Endodermal cell (in vitro differentiated cells): Measurements from ENCODE around the gene PCDHGB7. TPM values are rescaled to one million over a fixed set of nuclear protein-coding genes. Genes with fewer than 3 reads are reported as not detected.
A peak's percentile ranks its signal among the peaks of the same experiment; 100 is the strongest.

ENCODE experiments used
- DNase-seq: peaks from one replicate; pipeline ENCODE4 v3.0.0-alpha.2; 2017
- H3K27ac ChIP-seq: 2 replicates; pipeline ENCODE4 v1.5.1; 2013; ENCODE audit warnings: mild to moderate bottlenecking, low read depth, low read length, moderate library complexity
- H3K27me3 ChIP-seq: 2 replicates; pipeline ENCODE4 v1.6.1; 2013; ENCODE audit warnings: mild to moderate bottlenecking, low read length, moderate library complexity; ENCODE audit not compliant: insufficient read depth, control insufficient read depth, poor library complexity, severe bottlenecking
- H3K36me3 ChIP-seq: 2 replicates; pipeline ENCODE4 v1.7.0; 2013; ENCODE audit warnings: mild to moderate bottlenecking, low read length, moderate library complexity; ENCODE audit not compliant: control insufficient read depth, insufficient read depth
- H3K4me1 ChIP-seq: one replicate; pipeline ENCODE4 v1.7.0; 2013; ENCODE audit warnings: low read length; ENCODE audit not compliant: control insufficient read depth, insufficient read depth
- H3K4me3 ChIP-seq: 2 replicates; pipeline ENCODE4 v1.5.1; 2013; ENCODE audit warnings: mild to moderate bottlenecking, low read length, moderate library complexity
- H3K9ac ChIP-seq: 2 replicates; pipeline ENCODE4 v1.6.1; 2013; ENCODE audit warnings: mild to moderate bottlenecking, low read length, moderate library complexity; ENCODE audit not compliant: poor library complexity, severe bottlenecking; ENCODE audit errors: extremely low read depth
- H3K9me3 ChIP-seq: 2 replicates; pipeline ENCODE4 v1.6.1; 2013; ENCODE audit warnings: mild to moderate bottlenecking, low read length, moderate library complexity; ENCODE audit not compliant: control insufficient read depth
- H3K27ac Mint-ChIP-seq: 2 replicates; pipeline ENCODE4 v1.8.0; 2020; ENCODE audit warnings: mixed read lengths
- H3K27me3 Mint-ChIP-seq: 2 replicates; pipeline ENCODE4 v1.8.0; 2021; ENCODE audit warnings: mild to moderate bottlenecking, mixed read lengths; ENCODE audit not compliant: insufficient read depth
- H3K36me3 Mint-ChIP-seq: 2 replicates; pipeline ENCODE4 v1.8.0; 2020; ENCODE audit warnings: low read depth, mixed read lengths
- H3K4me1 Mint-ChIP-seq: 2 replicates; pipeline ENCODE4 v1.8.0; 2020; ENCODE audit warnings: mixed read lengths
- H3K4me3 Mint-ChIP-seq: 2 replicates; pipeline ENCODE4 v1.8.0; 2020; ENCODE audit warnings: mild to moderate bottlenecking, moderate library complexity, mixed read lengths
- H3K9me3 Mint-ChIP-seq: 2 replicates; pipeline ENCODE4 v1.8.0; 2020; ENCODE audit warnings: mild to moderate bottlenecking, mixed read lengths
- WGBS, 2 experiments: methylation state at CpG; one replicate each; pipeline versions ENCODE4 v1.1.5 to v1.1.7; 2013; ENCODE audit warnings: missing lambda C conversion rate in 2 of 2, mixed read lengths in 1 of 2; ENCODE audit not compliant: insufficient coverage in 1 of 2, insufficient read length in 1 of 2; 5-methylcytosine and 5-hydroxymethylcytosine counted together
- total RNA-seq, 2 donors: library from RNA; stranded (reverse); fragmentation: NEBNext Ultra II Directional in 1 of 2; extraction: Animal tissue kit (Norgen Biotek cat#: 25700) in 1 of 2; gene quantifications; 2 replicates in 1 of 2; 3 replicates in 1 of 2; pipeline ENCODE4 v1.2.1, GENCODE V29; 2021
- TF ChIP-seq, protein P1 (sequence below): fragments of 200-600 bp; sonication (generic); conservative IDR thresholded peaks from 2 replicates; pipeline ENCODE4 v1.5.0; 2021; ENCODE audit warnings: antibody characterized with exemption, mild to moderate bottlenecking

The PCDHGB7 gene
- total RNA-seq, 2 donors from 2014 or later = 15.3 to 19.3 TPM

GRCh38 chr5:141409598-141410306, 7.7 kb upstream of the PCDHGB7 start:
- Histone ChIP-seq H3K9me3 (peaks cover 36% of the 10 kb centered on the region), H3K36me3 (no peaks in the 10 kb centered on the region), H3K9ac (no peak overlapping the region), H3K27me3 (no peaks in the 10 kb centered on the region), H3K4me1 (no peaks in the 10 kb centered on the region), H3K27ac (no peak overlapping the region), H3K4me3 (no peak overlapping the region)
- 94 to 96% methylated on average over 64 of the region's 64 CpGs for WGBS, 2 experiments
- H3K4me3 Mint-ChIP-seq = no peak overlapping the region
- no peak overlapping the region for H3K27ac Mint-ChIP-seq
- no peak for DNase-seq
- H3K9me3 Mint-ChIP-seq = peaks cover 31% of the 10 kb centered on the region
- peaks cover 23% of the 10 kb centered on the region for H3K27me3 Mint-ChIP-seq
- peaks cover 3% of the 10 kb centered on the region for H3K4me1 Mint-ChIP-seq
- peaks cover 27% of the 10 kb centered on the region for H3K36me3 Mint-ChIP-seq
- TF ChIP-seq, protein P1, sequence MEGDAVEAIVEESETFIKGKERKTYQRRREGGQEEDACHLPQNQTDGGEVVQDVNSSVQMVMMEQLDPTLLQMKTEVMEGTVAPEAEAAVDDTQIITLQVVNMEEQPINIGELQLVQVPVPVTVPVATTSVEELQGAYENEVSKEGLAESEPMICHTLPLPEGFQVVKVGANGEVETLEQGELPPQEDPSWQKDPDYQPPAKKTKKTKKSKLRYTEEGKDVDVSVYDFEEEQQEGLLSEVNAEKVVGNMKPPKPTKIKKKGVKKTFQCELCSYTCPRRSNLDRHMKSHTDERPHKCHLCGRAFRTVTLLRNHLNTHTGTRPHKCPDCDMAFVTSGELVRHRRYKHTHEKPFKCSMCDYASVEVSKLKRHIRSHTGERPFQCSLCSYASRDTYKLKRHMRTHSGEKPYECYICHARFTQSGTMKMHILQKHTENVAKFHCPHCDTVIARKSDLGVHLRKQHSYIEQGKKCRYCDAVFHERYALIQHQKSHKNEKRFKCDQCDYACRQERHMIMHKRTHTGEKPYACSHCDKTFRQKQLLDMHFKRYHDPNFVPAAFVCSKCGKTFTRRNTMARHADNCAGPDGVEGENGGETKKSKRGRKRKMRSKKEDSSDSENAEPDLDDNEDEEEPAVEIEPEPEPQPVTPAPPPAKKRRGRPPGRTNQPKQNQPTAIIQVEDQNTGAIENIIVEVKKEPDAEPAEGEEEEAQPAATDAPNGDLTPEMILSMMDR = no peak

GRCh38 chr5:141411575-141411974, 5.9 kb upstream of the PCDHGB7 start:
- Mint-ChIP-seq H3K27ac (no peak overlapping the region), H3K27me3 (peaks cover 23% of the 10 kb centered on the region), H3K9me3 (peaks cover 28% of the 10 kb centered on the region), H3K36me3 (peaks cover 28% of the 10 kb centered on the region), H3K4me1 (peaks cover 3% of the 10 kb centered on the region), H3K4me3 (no peak overlapping the region)
- no peak overlapping the region for H3K27ac ChIP-seq
- 89 to 100% methylated on average over 3 of the region's 3 CpGs for WGBS, 2 experiments
- TF ChIP-seq, protein P1 = no peak
- no peaks in the 10 kb centered on the region for H3K27me3 ChIP-seq
- peaks cover 28% of the 10 kb centered on the region for H3K9me3 ChIP-seq
- H3K4me3 ChIP-seq = no peak overlapping the region
- no peaks in the 10 kb centered on the region for H3K4me1 ChIP-seq
- H3K9ac ChIP-seq = no peak overlapping the region
- no peaks in the 10 kb centered on the region for H3K36me3 ChIP-seq
- no peak for DNase-seq

DNA sequence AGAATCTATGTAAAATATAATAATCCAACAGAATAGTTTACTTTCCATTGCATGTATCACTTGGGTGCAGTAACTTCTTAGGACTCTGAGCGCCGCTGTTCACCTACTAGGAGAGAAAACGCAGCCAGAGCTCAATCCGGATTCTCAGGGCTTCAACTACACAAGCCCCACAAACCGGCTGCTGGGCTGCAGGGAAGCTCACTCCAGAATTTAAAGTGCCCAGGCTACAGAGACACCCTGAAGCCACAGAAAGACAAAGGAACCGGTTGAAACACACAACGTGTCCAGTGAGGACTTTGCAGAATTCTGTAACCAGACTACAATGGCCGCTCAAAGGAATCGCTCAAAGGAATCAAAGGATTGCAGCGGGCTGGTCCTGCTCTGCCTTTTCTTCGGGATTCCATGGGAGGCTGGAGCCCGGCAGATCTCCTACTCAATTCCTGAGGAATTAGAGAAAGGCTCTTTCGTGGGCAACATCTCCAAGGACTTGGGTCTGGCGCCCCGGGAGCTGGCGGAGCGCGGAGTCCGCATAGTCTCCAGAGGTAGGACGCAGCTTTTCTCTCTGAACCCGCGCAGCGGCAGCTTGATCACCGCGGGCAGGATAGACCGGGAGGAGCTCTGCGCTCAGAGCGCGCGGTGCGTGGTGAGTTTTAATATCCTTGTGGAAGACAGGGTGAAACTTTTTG, 4.5 kb upstream of the PCDHGB7 start, which contains the start of gene PCDHGA10:
PCDHGA10 (plus strand) TSS at position 134 of the 686 bp plus-strand sequence; CDS start at position 323, 189 bp downstream.
- WGBS, 2 experiments = 51 to 57% methylated on average over 17 to 31 of the region's 31 CpGs
- TF ChIP-seq, protein P1 = peak; percentile 89
- H3K27ac ChIP-seq = no peak within 1 kb of the TSS
- peak within 1 kb of the TSS; percentile 75 for H3K4me3 ChIP-seq
- peak; percentile 85 for DNase-seq
- Mint-ChIP-seq H3K4me3 (peak within 1 kb of the TSS; percentile 80), H3K4me1 (peaks cover 3% of the 10 kb centered on the region), H3K27me3 (peaks cover 26% of the 10 kb centered on the region), H3K27ac (peak within 1 kb of the TSS; percentile 92), H3K9me3 (peaks cover 30% of the 10 kb centered on the region), H3K36me3 (peaks cover 30% of the 10 kb centered on the region)
- peaks cover 29% of the 10 kb centered on the region for H3K9me3 ChIP-seq
- no peaks in the 10 kb centered on the region for H3K36me3 ChIP-seq
- H3K27me3 ChIP-seq = no peaks in the 10 kb centered on the region
- H3K4me1 ChIP-seq = no peaks in the 10 kb centered on the region
- peak within 1 kb of the TSS; percentile 50 for H3K9ac ChIP-seq
